Tibial artery (tissue), 4 donors: ENCODE results near the gene ARMC2.

Experiments
- DNase-seq, 2 donors: peaks; one replicate each; pipeline ENCODE4 v3.0.0-alpha.2; 2019
- H3K27ac ChIP-seq, 2 donors: fragments of 200-600 bp; sonication (generic) in 1 of 2; 1 replicate in 1 of 2; 2 replicates in 1 of 2; pipeline ENCODE4 v1.5.1; 2018 to 2019; ENCODE audit warnings: mild to moderate bottlenecking in 1 of 2
- H3K27me3 ChIP-seq, 2 donors: fragments of 200-600 bp; sonication (generic) in 1 of 2; one replicate each; pipeline versions ENCODE4 v1.5.1 to v1.6.0; 2016 to 2019
- H3K36me3 ChIP-seq, 3 donors: fragments of 200-600 bp; sonication (generic) in 2 of 3; one replicate each; pipeline ENCODE4 v1.5.1; 2016 to 2019; ENCODE audit warnings: mild to moderate bottlenecking in 2 of 3
- H3K4me1 ChIP-seq, 4 donors: fragments of 200-600 bp; sonication (generic) in 2 of 4; 1 replicate in 3 of 4; 2 replicates in 1 of 4; pipeline ENCODE4 v1.5.1; 2016 to 2019
- H3K4me3 ChIP-seq, 2 donors: fragments of 200-600 bp; sonication (generic) in 1 of 2; 1 replicate in 1 of 2; 2 replicates in 1 of 2; pipeline ENCODE4 v1.5.1; 2018 to 2019; ENCODE audit warnings: mild to moderate bottlenecking in 2 of 2
- H3K9me3 ChIP-seq, 3 donors: fragments of 200-600 bp; sonication (generic) in 1 of 3; one replicate each; pipeline ENCODE4 v1.5.1; 2016 to 2019
- intact Hi-C: fragments of 100-400 bp; cut with DNase I; formaldehyde crosslinking; loops from one replicate; pipeline ENCODE4 v1.15.0; 2023; ENCODE audit warnings: low total_unique reads
- TF ChIP-seq, protein P1 (sequence below), 2 experiments: fragments of 200-600 bp in 1 of 2; fragments of 450-650 bp in 1 of 2; IDR thresholded peaks; one replicate each; pipeline ENCODE4 v1.5.1; 2017 to 2019; ENCODE audit warnings: antibody characterized with exemption in 2 of 2, mild to moderate bottlenecking in 1 of 2, moderate library complexity in 1 of 2

ARMC2 gene, protein sequence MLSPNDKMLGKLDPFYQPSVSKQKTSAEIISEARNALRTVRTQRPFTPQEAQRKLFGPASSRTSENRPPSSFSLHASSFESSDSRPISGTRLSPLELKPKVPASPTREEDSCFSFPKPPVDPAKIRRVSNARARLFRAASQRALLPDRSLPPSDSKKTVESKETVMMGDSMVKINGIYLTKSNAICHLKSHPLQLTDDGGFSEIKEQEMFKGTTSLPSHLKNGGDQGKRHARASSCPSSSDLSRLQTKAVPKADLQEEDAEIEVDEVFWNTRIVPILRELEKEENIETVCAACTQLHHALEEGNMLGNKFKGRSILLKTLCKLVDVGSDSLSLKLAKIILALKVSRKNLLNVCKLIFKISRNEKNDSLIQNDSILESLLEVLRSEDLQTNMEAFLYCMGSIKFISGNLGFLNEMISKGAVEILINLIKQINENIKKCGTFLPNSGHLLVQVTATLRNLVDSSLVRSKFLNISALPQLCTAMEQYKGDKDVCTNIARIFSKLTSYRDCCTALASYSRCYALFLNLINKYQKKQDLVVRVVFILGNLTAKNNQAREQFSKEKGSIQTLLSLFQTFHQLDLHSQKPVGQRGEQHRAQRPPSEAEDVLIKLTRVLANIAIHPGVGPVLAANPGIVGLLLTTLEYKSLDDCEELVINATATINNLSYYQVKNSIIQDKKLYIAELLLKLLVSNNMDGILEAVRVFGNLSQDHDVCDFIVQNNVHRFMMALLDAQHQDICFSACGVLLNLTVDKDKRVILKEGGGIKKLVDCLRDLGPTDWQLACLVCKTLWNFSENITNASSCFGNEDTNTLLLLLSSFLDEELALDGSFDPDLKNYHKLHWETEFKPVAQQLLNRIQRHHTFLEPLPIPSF

DNA sequence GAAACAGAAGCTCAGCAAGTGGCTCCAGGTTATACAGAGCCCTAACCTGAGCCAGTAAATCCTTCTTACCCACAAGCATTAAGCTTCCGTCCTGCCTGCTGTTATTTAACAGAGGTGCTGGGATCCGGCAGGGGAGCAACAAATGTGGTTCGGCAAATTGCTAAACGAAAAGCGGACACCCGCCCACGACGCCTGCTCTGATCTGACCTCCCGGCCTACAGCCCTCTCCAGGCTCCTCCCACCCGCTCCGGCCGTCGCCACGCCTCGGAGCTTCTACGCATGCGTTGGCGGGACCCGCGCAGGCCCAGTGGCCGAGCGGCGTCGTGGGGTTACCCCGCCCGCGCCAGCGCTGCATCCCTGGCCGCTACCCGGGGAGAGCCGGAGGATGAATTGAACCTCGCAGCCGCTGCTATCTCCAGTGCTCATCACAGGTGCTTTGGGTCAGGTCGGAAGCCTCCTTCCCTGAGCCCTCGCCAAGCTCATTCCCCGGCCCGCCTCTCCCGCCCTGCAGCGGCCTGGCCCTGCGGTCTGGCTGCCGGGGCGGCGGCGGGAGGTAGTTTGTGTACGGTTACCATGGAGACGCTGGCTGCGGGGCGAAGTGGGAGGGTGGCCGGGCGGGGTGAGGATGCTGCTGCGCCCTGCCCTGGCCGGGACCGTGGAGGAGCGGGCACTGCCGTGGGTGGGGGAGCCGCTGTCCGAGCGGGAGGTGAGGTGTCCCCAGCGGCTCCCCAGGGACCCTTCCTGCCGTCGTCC is at the start of gene ARMC2:
TSS of gene ARMC2 (plus strand) at position 307 of the 753 bp plus-strand sequence. CDS start 5,846 bp downstream, outside the sequence.
- no peaks in the 10 kb centered on the region for H3K9me3 ChIP-seq
- H3K4me3 ChIP-seq: peak within 1 kb of the TSS; percentile 66 to 78
- intact Hi-C loops: loop anchor here (5.0 kb wide), 1 partner anchor 44 kb away; no protein-coding TSS in a partner anchor
- TF ChIP-seq, protein P1, sequence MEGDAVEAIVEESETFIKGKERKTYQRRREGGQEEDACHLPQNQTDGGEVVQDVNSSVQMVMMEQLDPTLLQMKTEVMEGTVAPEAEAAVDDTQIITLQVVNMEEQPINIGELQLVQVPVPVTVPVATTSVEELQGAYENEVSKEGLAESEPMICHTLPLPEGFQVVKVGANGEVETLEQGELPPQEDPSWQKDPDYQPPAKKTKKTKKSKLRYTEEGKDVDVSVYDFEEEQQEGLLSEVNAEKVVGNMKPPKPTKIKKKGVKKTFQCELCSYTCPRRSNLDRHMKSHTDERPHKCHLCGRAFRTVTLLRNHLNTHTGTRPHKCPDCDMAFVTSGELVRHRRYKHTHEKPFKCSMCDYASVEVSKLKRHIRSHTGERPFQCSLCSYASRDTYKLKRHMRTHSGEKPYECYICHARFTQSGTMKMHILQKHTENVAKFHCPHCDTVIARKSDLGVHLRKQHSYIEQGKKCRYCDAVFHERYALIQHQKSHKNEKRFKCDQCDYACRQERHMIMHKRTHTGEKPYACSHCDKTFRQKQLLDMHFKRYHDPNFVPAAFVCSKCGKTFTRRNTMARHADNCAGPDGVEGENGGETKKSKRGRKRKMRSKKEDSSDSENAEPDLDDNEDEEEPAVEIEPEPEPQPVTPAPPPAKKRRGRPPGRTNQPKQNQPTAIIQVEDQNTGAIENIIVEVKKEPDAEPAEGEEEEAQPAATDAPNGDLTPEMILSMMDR (IDR thresholded peaks at IDR 0.05): no peak
- no peaks in the 10 kb centered on the region for H3K36me3 ChIP-seq
- peak; percentile 86 to 95 for DNase-seq
- peaks cover 7 to 39% (median 22%) of the 10 kb centered on the region in 4 donors for H3K4me1 ChIP-seq
- peak within 1 kb of the TSS; percentile 68 to 84 for H3K27ac ChIP-seq
- H3K27me3 ChIP-seq: no peaks in the 10 kb centered on the region

DNA sequence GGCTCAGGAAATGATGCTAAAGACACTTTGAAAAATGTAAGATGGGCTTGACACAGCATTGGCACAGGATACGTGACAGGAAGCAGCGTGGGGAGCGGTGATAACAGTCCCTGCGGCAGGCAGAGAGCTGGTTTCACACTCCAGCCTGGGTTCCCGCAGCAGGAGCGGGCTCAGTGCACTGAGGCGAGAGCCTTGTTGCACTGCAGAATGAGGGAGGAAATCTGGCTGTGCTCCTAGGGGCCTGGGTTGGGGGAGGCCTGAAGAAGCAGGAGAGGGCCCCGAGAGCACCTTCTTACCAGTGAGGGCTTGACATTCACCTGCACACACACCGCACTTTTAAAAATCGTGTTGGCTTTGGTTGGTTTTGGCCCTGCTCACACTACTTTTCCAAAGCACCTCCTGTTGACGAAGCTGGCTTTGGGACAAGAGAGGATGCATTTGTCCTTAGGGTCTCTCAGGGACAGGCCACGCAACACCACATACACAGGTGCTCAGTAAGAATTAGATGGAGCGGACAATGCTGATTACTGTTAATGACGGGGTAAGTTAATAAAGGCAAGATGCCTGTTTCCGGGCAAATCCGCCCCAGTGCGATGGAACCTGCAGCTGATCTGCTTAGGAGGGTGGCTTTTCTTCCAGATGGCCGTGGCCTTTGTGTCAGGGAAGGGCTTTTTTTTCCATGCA is 49.4 kb upstream of the ARMC2 start:
- no peak overlapping the region for H3K27ac ChIP-seq
- no peak overlapping the region for H3K4me3 ChIP-seq
- H3K36me3 ChIP-seq: no peaks in the 10 kb centered on the region
- intact Hi-C loops: no loop called here
- DNase-seq: peak in 1 of 2 donors; percentile 34
- H3K27me3 ChIP-seq: no peaks in the 10 kb centered on the region
- TF ChIP-seq, protein P1 (IDR thresholded peaks at IDR 0.05): no peak
- H3K9me3 ChIP-seq: no peaks in the 10 kb centered on the region
- H3K4me1 ChIP-seq: no peaks in the 10 kb centered on the region

DNA sequence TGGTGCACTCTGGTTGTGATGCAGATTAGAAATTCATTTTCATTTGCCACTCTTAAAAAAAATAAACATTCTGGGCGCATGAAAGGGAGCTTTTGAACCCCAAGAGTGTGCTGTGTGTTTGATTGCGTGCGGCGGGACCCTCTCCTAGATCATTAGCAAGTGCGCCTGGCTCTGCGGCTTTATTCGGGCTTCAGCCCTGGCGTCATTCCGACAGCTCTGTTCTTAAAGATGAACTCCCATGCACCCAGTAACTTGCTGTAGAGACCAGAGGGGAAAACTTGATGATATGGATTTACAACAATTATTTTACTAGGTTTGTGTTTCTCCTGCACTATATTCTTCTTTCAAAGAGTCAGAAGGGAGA is 48.9 kb upstream of the ARMC2 start:
- Histone ChIP-seq H3K27ac (no peak overlapping the region), H3K9me3 (no peaks in the 10 kb centered on the region), H3K27me3 (no peaks in the 10 kb centered on the region), H3K4me1 (no peaks in the 10 kb centered on the region), H3K4me3 (no peak overlapping the region), H3K36me3 (no peaks in the 10 kb centered on the region)
- TF ChIP-seq, protein P1 (IDR thresholded peaks at IDR 0.05): no peak
- DNase-seq: no peak
- intact Hi-C loops: no loop called here

DNA sequence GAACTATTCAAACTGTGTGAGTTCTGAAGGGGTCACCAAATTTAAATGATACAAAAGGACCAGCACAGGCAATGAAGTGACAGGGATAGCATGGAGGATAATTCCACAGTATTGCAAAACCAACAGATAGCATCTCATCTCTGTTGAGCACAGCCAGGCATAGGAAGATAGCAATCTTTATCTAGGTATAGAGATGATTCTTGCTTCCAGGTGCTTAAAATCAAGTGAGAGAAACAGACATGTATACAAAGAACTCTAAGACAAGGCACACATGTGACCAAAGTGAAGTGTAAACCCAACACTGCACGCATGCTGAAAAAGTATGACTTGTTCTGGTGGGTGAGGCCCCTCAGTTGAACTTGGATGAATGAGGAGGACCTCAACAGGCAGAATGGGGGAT is 48.4 kb upstream of the ARMC2 start:
- Histone ChIP-seq H3K4me1 (no peaks in the 10 kb centered on the region), H3K36me3 (no peaks in the 10 kb centered on the region), H3K27me3 (no peaks in the 10 kb centered on the region), H3K9me3 (no peaks in the 10 kb centered on the region), H3K27ac (no peak overlapping the region), H3K4me3 (no peak overlapping the region)
- no peak for DNase-seq
- intact Hi-C loops: no loop called here
- TF ChIP-seq, protein P1 (IDR thresholded peaks at IDR 0.05): no peak

DNA sequence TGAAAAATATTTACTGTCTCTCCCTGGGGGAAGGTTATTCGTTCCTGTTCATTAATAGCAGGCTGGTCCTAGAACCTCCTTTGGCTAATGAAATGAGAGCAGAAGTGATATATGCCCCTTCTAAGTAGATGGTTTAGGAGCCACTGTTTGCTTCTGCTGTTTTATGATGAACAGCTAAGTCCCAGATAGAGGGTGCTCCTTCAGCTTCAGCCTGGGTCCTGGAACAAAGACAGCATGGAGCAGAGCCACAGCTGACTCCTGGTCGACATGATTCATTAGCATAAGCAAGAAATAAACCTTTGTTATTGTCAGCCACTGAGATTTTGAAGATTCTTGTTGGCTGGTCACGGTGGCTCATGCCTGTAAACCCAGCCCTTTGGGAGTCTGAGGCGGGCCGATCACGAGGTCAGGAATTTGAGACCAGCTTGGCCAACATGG is 47.8 kb upstream of the ARMC2 start:
- peak in 1 of 2 donors; percentile 42 for DNase-seq
- Histone ChIP-seq H3K27me3 (no peaks in the 10 kb centered on the region), H3K4me3 (no peak overlapping the region), H3K9me3 (no peaks in the 10 kb centered on the region), H3K27ac (no peak overlapping the region), H3K36me3 (no peaks in the 10 kb centered on the region), H3K4me1 (no peaks in the 10 kb centered on the region)
- TF ChIP-seq, protein P1 (IDR thresholded peaks at IDR 0.05): no peak
- intact Hi-C loops: no loop called here
